Stimulated activated CD8-positive, alpha-beta memory T cell treated with anti-CD3 and anti-CD28 coated beads, Interleukin-2, amount 100 ng/mL, for 48 hours (primary cell): ENCODE results near the gene PGK1.
"Not testable (repeated sequence)": the region's sequence is repeated elsewhere in the genome, so short reads cannot be mapped to it uniquely, and the experiment has no call there.

Experiments
- DNase-seq, 2 donors: peaks; one replicate each; pipeline ENCODE4 v3.0.0-alpha.2; 2020; ENCODE audit warnings: low read depth in 2 of 2

PGK1 gene

GRCh38 chrX:78116365-78116764, 12.3 kb downstream of the PGK1 start:
- DNase-seq, result no peak

GRCh38 chrX:78116766-78117165, 12.7 kb downstream of the PGK1 start:
- DNase-seq, result no peak

GRCh38 chrX:78118628-78119027, 14.6 kb downstream of the PGK1 start:
- no peak for DNase-seq

GRCh38 chrX:78119521-78120227, 15.6 kb downstream of the PGK1 start:
- no peak for DNase-seq

- no peak for DNase-seq
These were observed 19.1 kb downstream of the PGK1 start for GRCh38 chrX:78123190-78123589.

GRCh38 chrX:78124307-78124706, 20.3 kb downstream of the PGK1 start:
- no peak for DNase-seq

GRCh38 chrX:78125148-78125547, 21.1 kb downstream of the PGK1 start:
- DNase-seq, result no peak

GRCh38 chrX:78125781-78126180, 21.7 kb downstream of the PGK1 start:
- not testable (repeated sequence) for DNase-seq

- no peak for DNase-seq
These were observed 25.7 kb downstream of the PGK1 start for GRCh38 chrX:78129714-78130113.

GRCh38 chrX:78130396-78130795, 26.3 kb downstream of the PGK1 start:
- DNase-seq, result no peak

GRCh38 chrX:78131117-78131516, 27.1 kb downstream of the PGK1 start:
- DNase-seq, result no peak

GRCh38 chrX:78133238-78133960, 29.4 kb downstream of the PGK1 start:
- DNase-seq, result no peak

- DNase-seq, result peak; percentile 60 to 67
These were observed 35.4 kb downstream of the PGK1 start, which contains the start of gene TAF9B for GRCh38 chrX:78139160-78140123. Gene TAF9B, minus strand, starts transcription at chrX:78139650. Its CDS starts 39 bp downstream, at chrX:78139611.

- DNase-seq, result no peak
These were observed 36.2 kb downstream of the PGK1 start for GRCh38 chrX:78140206-78140605.

- not testable (repeated sequence) for DNase-seq
These were observed 43.0 kb downstream of the PGK1 start for GRCh38 chrX:78147002-78147540.

- not testable (repeated sequence) for DNase-seq
These were observed 53.3 kb downstream of the PGK1 start for GRCh38 chrX:78157373-78157772.

- not testable (repeated sequence) for DNase-seq
These were observed 53.8 kb downstream of the PGK1 start for GRCh38 chrX:78157846-78158245.

GRCh38 chrX:78160711-78161110, 56.7 kb downstream of the PGK1 start:
- not testable (repeated sequence) for DNase-seq

GRCh38 chrX:78163175-78163574, 59.1 kb downstream of the PGK1 start:
- not testable (repeated sequence) for DNase-seq

- no peak for DNase-seq
These were observed 61.4 kb downstream of the PGK1 start for GRCh38 chrX:78165425-78165824.

- DNase-seq, result no peak
These were observed 64.0 kb downstream of the PGK1 start for GRCh38 chrX:78168065-78168464.
